Lower lobe of right lung (tissue), 2 donors: Measurements from ENCODE around the gene ABI2. TPM values are rescaled to one million over a fixed set of nuclear protein-coding genes. Genes with fewer than 3 reads are reported as not detected.
"Not testable (repeated sequence)": the region's sequence is repeated elsewhere in the genome, so short reads cannot be mapped to it uniquely, and the experiment has no call there.

Experiments used
- ATAC-seq, 2 donors: fragments of 200-7000 bp; cut with Tn5 transposase; one replicate each; pipeline ENCODE4 v1.9.1; 2020 to 2022; ENCODE audit warnings: mild to moderate bottlenecking in 2 of 2, moderate library complexity in 2 of 2
- DNase-seq: peaks from one replicate; pipeline ENCODE4 v3.0.0-alpha.2; 2020
- H3K27ac ChIP-seq: fragments of 200-600 bp; one replicate; pipeline ENCODE4 v1.8.0; 2022
- H3K27me3 ChIP-seq: fragments of 200-600 bp; one replicate; pipeline ENCODE4 v1.8.0; 2022; ENCODE audit warnings: low read depth
- H3K36me3 ChIP-seq: fragments of 200-600 bp; one replicate; pipeline ENCODE4 v1.8.0; 2022; ENCODE audit warnings: mild to moderate bottlenecking
- H3K4me1 ChIP-seq: fragments of 200-600 bp; one replicate; pipeline ENCODE4 v1.8.0; 2022
- H3K4me3 ChIP-seq: fragments of 200-600 bp; one replicate; pipeline ENCODE4 v1.8.0; 2022; ENCODE audit warnings: mild to moderate bottlenecking
- H3K9me3 ChIP-seq: fragments of 200-600 bp; one replicate; pipeline ENCODE4 v1.8.0; 2022
- CTCF ChIP-seq: fragments of 200-600 bp; IDR thresholded peaks from one replicate; pipeline ENCODE4 v1.8.0; 2022; ENCODE audit warnings: antibody characterized with exemption, mild to moderate bottlenecking
- intact Hi-C: fragments of 100-400 bp; cut with DNase I; formaldehyde crosslinking; loops from one replicate; pipeline ENCODE4 v1.11.0; 2022
- total RNA-seq: library from RNA; stranded (reverse); fragmentation: NEBNext Ultra II Directional; extraction: Animal tissue kit (Norgen Biotek cat#: 25700); gene quantifications from one replicate; pipeline ENCODE4 v1.2.1, GENCODE V29; 2021
- donor health status: DM: no; HTN: yes; CAD: no; lungs with severe emphysema.

ABI2 gene
- total RNA-seq, 1 donor from 2014 or later, result 48.8 TPM

- Histone ChIP-seq H3K27ac (no peak overlapping the region), H3K27me3 (no peaks in the 10 kb centered on the region), H3K36me3 (no peaks in the 10 kb centered on the region), H3K4me1 (no peaks in the 10 kb centered on the region), H3K9me3 (no peaks in the 10 kb centered on the region), H3K4me3 (no peak overlapping the region)
- intact Hi-C loops, result no loop called here
- DNase-seq (no peak), ATAC-seq (no peak)
- TF ChIP-seq CTCF, result no peak
Measured at GRCh38 chr2:203360833-203361430, 32.7 kb downstream of the ABI2 start.

GRCh38 chr2:203361495-203361894, 33.3 kb downstream of the ABI2 start:
- ATAC-seq (no peak), DNase-seq (no peak)
- Histone ChIP-seq H3K4me3 (no peak overlapping the region), H3K27me3 (no peaks in the 10 kb centered on the region), H3K36me3 (no peaks in the 10 kb centered on the region), H3K27ac (no peak overlapping the region), H3K9me3 (no peaks in the 10 kb centered on the region), H3K4me1 (no peaks in the 10 kb centered on the region)
- intact Hi-C loops, result no loop called here
- no peak for TF ChIP-seq CTCF

DNA sequence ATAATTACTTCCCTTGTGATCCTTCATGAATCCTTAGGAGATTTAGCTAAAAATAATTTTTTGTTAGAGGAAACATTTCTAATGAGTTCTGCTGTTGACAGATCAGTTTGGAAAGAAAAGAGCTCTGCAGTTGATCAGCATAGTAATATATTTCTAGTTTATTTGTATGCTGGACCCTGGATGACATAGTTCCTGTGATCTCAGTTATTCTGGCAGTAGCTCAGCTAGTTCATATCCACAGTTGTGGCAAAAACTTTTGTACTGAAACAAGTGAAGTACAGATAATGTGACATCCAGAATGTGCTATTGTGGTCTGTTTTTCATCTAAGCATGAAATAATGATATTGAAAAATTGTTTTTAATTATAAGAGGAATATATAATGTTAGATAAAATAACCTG, 33.7 kb downstream of the ABI2 start:
- no peak for TF ChIP-seq CTCF
- DNase-seq (no peak), ATAC-seq (no peak)
- H3K4me1 ChIP-seq, result no peaks in the 10 kb centered on the region
- no peak overlapping the region for H3K4me3 ChIP-seq
- intact Hi-C loops, result no loop called here
- no peaks in the 10 kb centered on the region for H3K27me3 ChIP-seq
- H3K36me3 ChIP-seq, result no peaks in the 10 kb centered on the region
- no peaks in the 10 kb centered on the region for H3K9me3 ChIP-seq
- H3K27ac ChIP-seq, result no peak overlapping the region

DNA sequence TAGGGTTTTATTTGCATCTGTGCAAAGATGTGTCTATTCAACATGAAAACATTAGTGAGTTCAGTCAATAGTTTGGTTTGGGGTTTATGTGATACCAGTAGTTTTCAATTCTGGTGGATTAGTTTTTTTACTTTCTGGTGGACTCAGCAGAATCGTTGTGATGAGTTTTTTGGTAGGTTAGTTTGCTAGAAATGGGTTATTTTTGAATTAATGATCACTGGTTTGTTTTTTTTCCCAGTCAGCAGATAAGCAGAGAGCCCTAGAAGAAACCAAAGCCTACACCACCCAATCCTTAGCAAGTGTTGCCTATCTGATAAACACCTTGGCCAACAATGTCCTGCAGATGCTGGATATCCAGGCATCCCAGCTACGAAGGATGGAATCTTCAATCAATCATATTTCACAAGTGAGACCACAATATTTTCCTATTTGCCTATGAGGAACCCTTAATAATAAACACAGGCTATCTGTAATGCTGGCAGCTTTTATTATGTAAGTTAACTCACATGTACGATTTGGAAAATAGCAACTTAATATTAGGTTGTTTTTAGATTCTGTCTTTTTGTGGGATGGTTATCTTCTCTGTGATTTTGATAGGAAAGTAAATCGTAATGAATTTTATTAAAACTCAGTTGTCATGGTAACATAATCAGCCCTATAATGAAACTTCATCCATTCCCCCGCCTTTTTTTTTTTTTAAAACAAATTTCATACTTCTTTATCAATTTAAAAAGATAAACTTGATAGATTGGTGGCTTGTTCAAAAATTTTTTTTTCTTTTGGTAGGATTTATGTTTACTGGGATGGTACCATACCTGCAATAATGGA, 38.7 kb downstream of the ABI2 start:
- TF ChIP-seq CTCF, result no peak
- H3K36me3 ChIP-seq, result peaks cover 4% of the 10 kb centered on the region
- H3K9me3 ChIP-seq, result no peaks in the 10 kb centered on the region
- intact Hi-C loops, result no loop called here
- DNase-seq (no peak), ATAC-seq (no peak)
- H3K27me3 ChIP-seq, result no peaks in the 10 kb centered on the region
- no peak overlapping the region for H3K4me3 ChIP-seq
- no peaks in the 10 kb centered on the region for H3K4me1 ChIP-seq
- H3K27ac ChIP-seq, result no peak overlapping the region

- intact Hi-C loops, ATAC-seq, H3K36me3 ChIP-seq, H3K27ac ChIP-seq, H3K27me3 ChIP-seq, H3K4me1 ChIP-seq, DNase-seq, H3K9me3 ChIP-seq, H3K4me3 ChIP-seq: not testable (repeated sequence)
Measured at GRCh38 chr2:203372706-203373105, 44.5 kb downstream of the ABI2 start.

- intact Hi-C loops, result no loop called here
- H3K36me3 ChIP-seq, result no peaks in the 10 kb centered on the region
- no peak for ATAC-seq
Measured at GRCh38 chr2:203376173-203376572, 48.0 kb downstream of the ABI2 start.

More at GRCh38 chr2:203376173-203376572, 48.0 kb downstream of the ABI2 start:
- no peak overlapping the region for H3K27ac ChIP-seq
- no peak overlapping the region for H3K4me3 ChIP-seq
- no peak for TF ChIP-seq CTCF
- H3K9me3 ChIP-seq, result no peaks in the 10 kb centered on the region
- H3K27me3 ChIP-seq, result no peaks in the 10 kb centered on the region
- no peaks in the 10 kb centered on the region for H3K4me1 ChIP-seq
- DNase-seq, result no peak
